ENCODE results near the gene SEMA4F. TPM values are rescaled to one million over a fixed set of nuclear protein-coding genes. Genes with fewer than 3 reads are reported as not detected.

Gene SEMA4F
- total RNA-seq, 1 donor from 2014 or later = 3.2 TPM

DNA sequence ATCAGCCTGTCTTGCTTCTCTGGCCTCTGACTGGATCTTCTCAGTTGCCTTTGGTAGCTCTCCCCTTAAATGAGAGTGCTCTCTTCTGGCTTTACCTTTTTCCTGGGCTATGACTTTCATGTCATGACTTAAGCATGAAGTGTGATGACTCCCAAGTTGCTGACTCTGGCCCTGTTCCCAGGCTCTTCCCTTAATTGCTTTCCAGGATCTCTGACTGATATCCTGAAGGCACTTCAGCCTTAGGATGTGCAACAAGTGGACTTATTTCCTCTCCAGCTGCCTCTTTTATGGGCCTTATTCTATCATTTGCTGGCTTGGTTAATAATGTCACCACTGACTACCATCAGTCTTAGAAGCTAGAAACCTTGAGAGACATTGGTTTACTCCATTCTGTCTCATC is 17.4 kb downstream of the SEMA4F start:
- H3K4me3 ChIP-seq (ENCODE audit: low read depth, low read length) = no peak overlapping the region
- FAIRE-seq = no peak
- peaks cover 3% of the 10 kb centered on the region for H3K36me3 ChIP-seq (ENCODE audit: control insufficient read depth, insufficient read depth, low read length)
- DNase-seq (ENCODE audit: low read depth) = peak; percentile 79
- TF ChIP-seq, protein P1, sequence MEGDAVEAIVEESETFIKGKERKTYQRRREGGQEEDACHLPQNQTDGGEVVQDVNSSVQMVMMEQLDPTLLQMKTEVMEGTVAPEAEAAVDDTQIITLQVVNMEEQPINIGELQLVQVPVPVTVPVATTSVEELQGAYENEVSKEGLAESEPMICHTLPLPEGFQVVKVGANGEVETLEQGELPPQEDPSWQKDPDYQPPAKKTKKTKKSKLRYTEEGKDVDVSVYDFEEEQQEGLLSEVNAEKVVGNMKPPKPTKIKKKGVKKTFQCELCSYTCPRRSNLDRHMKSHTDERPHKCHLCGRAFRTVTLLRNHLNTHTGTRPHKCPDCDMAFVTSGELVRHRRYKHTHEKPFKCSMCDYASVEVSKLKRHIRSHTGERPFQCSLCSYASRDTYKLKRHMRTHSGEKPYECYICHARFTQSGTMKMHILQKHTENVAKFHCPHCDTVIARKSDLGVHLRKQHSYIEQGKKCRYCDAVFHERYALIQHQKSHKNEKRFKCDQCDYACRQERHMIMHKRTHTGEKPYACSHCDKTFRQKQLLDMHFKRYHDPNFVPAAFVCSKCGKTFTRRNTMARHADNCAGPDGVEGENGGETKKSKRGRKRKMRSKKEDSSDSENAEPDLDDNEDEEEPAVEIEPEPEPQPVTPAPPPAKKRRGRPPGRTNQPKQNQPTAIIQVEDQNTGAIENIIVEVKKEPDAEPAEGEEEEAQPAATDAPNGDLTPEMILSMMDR (IDR thresholded peaks at IDR 0.05; ENCODE audit: insufficient read depth, low read length, severe bottlenecking) = no peak
- no peaks in the 10 kb centered on the region for H3K27me3 ChIP-seq (ENCODE audit: control insufficient read depth, insufficient read depth, low read length)

DNA sequence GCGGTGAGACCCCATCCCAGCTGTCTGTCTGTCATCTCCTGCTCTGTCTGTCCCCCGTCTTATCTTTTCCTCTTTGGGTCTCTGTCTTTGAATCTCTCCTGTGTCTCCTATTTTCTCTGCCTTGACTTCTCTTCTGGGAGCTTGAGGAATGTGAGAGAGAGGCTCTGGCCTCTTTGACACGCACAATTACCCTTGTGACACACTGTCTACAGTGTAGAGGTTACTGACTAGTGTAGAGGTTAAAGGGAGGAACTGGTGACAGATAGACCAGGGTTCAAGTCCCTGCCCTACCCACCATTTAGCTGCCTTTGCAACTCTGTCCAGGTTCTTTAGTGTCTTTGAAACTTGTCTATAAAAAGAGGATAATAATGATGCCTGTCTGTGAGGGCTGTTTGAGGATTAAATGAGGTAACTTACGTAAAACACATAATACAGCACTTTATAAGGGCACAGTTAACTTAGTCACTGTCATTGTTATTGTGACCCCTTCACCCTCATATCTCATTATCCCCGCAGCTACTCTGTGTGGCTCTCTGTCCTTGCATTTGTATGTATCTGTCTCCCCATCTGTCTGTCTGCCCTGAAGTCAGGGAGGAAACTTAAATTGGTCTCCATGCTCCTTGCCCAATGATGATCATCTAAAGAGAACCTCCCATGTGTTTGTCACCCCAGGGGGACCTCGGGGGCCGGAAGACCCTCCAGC is 19.9 kb downstream of the SEMA4F start:
- Histone ChIP-seq H3K36me3 (ENCODE audit: control insufficient read depth, insufficient read depth, low read length) (peaks cover 3% of the 10 kb centered on the region), H3K27me3 (ENCODE audit: control insufficient read depth, insufficient read depth, low read length) (no peaks in the 10 kb centered on the region), H3K4me3 (ENCODE audit: low read depth, low read length) (no peak overlapping the region)
- TF ChIP-seq, protein P1 (IDR thresholded peaks at IDR 0.05; ENCODE audit: insufficient read depth, low read length, severe bottlenecking) = no peak
- FAIRE-seq (no peak), DNase-seq (ENCODE audit: low read depth) (no peak)

DNA sequence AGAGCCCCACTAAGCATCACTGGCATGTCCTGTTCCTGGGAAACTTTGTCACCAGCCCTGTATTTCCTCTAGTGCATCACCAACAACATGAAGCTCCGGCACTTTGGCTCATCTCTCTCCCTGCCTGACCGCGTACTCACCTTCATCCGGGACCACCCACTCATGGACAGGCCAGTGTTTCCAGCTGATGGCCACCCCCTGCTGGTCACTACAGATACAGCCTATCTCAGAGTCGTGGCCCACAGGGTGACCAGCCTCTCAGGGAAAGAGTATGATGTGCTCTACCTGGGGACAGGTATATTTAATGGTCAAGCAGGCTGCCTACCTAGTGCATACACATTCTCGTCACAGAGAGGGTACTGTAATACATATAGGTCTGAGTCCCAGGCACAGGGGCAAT is 21.0 kb downstream of the SEMA4F start:
- no peak for FAIRE-seq

DNA sequence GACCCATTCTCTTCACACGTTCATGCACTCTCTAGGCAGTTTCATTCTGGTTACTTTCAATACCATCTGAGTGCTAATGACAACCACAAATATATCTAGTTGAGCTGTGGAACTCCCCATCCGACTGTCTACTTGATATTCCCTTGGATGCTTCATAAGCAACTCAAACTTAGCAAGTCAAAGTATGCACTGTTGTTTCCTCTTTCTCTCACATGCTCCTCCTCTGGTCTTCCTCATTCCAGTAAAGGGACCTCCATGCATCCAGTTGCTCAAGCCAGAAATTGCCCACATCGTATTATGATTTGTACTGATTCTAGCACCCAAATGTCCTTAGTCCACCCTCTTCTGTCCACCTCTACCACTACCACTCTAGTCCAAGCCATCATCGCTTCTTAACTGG is 22.3 kb downstream of the SEMA4F start:
- Histone ChIP-seq H3K36me3 (ENCODE audit: control insufficient read depth, insufficient read depth, low read length) (peaks cover 3% of the 10 kb centered on the region), H3K27me3 (ENCODE audit: control insufficient read depth, insufficient read depth, low read length) (no peaks in the 10 kb centered on the region), H3K4me3 (ENCODE audit: low read depth, low read length) (no peak overlapping the region)
- TF ChIP-seq, protein P1 (IDR thresholded peaks at IDR 0.05; ENCODE audit: insufficient read depth, low read length, severe bottlenecking) = no peak
- FAIRE-seq (no peak), DNase-seq (ENCODE audit: low read depth) (no peak)

More for the DNA sequence above, 21.0 kb downstream of the SEMA4F start:
- DNase-seq (ENCODE audit: low read depth) = no peak
- TF ChIP-seq, protein P1 (IDR thresholded peaks at IDR 0.05; ENCODE audit: insufficient read depth, low read length, severe bottlenecking) = peak; percentile 6
- H3K36me3 ChIP-seq (ENCODE audit: control insufficient read depth, insufficient read depth, low read length) = peaks cover 3% of the 10 kb centered on the region
- no peak overlapping the region for H3K4me3 ChIP-seq (ENCODE audit: low read depth, low read length)
- no peaks in the 10 kb centered on the region for H3K27me3 ChIP-seq (ENCODE audit: control insufficient read depth, insufficient read depth, low read length)

DNA sequence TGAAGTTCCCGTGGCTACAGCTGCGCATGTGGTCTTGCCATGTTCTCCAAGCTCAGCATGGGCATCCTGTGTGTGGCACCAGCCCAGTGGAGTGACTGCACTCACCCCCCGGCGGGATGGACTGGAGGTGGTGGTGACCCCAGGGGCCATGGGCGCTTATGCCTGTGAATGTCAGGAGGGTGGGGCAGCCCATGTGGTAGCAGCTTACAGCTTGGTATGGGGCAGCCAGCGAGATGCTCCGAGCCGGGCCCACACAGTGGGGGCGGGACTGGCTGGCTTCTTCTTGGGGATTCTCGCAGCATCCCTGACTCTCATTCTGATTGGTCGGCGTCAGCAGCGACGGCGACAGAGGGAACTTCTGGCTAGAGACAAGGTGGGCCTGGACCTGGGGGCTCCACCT is 25.6 kb downstream of the SEMA4F start:
- Histone ChIP-seq H3K4me3 (ENCODE audit: low read depth, low read length) (no peak overlapping the region), H3K27me3 (ENCODE audit: control insufficient read depth, insufficient read depth, low read length) (no peaks in the 10 kb centered on the region), H3K36me3 (ENCODE audit: control insufficient read depth, insufficient read depth, low read length) (peaks cover 3% of the 10 kb centered on the region)
- DNase-seq (ENCODE audit: low read depth) (no peak), FAIRE-seq (no peak)
- TF ChIP-seq, protein P1 (IDR thresholded peaks at IDR 0.05; ENCODE audit: insufficient read depth, low read length, severe bottlenecking) = no peak

DNA sequence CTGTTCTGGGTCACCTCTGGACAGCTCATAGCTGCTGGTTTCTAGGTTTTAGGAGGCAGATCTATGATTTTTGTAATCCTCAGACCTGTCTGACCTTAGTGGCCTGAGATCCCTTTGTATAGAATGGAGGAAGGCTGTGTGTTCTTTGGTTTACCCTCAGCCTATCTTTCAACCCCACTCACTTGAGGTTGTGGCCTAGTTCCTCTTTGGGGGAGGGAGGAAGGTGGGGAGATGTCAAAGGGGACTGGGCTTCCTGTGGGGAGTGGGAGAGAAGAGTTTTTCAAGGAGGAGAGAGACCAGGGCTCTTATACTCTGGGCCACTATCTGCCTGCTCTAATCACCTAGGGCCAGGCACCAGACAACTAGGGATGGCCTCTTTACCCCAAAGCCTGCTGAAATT is 28.5 kb downstream of the SEMA4F start:
- Histone ChIP-seq H3K36me3 (ENCODE audit: control insufficient read depth, insufficient read depth, low read length) (no peaks in the 10 kb centered on the region), H3K27me3 (ENCODE audit: control insufficient read depth, insufficient read depth, low read length) (no peaks in the 10 kb centered on the region), H3K4me3 (ENCODE audit: low read depth, low read length) (no peak overlapping the region)
- DNase-seq (ENCODE audit: low read depth) = no peak
- no peak for FAIRE-seq
- TF ChIP-seq, protein P1 (IDR thresholded peaks at IDR 0.05; ENCODE audit: insufficient read depth, low read length, severe bottlenecking) = no peak

Measured in bronchial epithelial cell (primary cell).